GM21526 (cell line): Measurements from ENCODE around the gene PSAP.

ENCODE experiments used
- ATAC-seq: cut with Tn5 transposase; IDR thresholded peaks from one replicate; pipeline ENCODE4 v1.9.1; 2021; ENCODE audit warnings: moderate library complexity; ENCODE audit not compliant: unreplicated experiment, low FRiP score

The PSAP gene

DNA sequence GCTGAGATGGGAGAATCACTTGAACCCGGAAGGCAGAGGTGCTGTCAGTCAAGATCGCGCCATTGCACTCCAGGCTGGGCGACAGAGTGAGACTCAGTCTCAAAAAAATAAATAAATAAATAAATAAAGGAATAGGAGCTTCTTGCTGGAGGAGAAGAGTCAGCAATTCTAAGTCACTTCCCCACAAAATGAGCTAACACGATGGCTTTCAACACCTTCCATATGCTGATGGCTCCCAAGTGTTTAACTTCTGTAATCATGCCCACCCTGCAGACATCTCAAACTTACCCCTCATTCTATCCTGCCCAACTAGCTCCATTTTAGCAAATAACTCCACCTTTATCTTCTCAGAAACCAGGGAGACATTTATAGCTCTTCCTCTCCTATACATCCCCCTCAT lies 21.2 kb downstream of the PSAP start:
- no peak for ATAC-seq

DNA sequence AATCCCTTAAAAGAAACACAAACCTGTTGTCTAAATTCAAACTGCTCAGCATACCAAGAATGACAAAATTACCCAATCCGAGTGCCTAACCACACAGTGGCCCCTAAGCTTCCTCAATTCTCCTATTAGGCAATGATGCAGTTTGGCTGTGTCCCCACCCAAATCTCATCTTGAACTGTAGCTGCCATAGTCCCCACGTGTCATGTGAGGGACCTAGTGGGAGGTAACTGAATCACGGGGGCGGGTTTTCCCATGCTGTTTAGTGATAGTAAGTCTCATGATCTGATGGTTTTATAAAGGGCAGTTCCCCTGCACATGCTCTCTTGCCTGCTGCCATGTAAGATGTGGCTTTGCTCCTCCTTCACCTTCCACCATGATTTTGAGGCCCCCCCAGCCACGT lies 21.9 kb downstream of the PSAP start:
- ATAC-seq, result no peak

DNA sequence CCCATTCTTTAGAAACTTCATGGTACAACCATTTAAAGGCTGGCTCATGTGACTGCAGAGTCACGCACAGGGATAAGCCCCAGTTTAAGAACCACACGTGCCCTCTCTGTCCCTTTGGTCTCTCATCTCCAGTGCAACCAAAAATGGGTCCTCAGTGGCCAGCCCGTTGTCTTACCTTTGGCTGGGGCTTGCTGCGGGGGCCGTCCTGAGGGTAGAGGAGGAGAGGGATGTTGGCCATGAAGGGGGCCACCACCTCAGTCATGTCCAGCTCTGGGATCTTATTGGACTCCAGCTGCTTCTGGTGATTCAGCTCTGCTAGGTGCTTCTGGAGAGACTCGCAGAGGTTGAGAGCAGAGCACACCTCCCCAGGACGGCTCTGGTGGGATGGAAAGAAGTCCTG lies 22.3 kb downstream of the PSAP start:
- no peak for ATAC-seq

DNA sequence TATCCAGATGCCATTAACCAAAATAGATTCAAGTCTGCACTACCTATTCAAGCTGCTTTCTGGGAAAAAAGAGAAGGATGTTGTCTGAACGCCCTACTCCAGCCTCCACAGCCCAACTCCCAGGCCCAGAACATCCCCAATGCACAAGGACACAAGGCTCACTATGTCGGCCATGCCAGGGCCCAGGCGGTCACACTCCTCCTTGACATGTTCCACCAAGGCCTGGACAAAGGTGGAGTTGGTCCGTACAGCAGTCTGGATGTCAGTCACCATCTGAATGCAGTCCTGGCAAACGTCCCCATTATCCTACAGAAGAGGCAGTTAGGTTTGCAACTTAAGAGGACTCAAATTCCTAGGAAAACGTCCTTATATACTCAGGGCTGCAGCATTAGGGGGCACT lies 23.2 kb downstream of the PSAP start:
- ATAC-seq, result no peak

DNA sequence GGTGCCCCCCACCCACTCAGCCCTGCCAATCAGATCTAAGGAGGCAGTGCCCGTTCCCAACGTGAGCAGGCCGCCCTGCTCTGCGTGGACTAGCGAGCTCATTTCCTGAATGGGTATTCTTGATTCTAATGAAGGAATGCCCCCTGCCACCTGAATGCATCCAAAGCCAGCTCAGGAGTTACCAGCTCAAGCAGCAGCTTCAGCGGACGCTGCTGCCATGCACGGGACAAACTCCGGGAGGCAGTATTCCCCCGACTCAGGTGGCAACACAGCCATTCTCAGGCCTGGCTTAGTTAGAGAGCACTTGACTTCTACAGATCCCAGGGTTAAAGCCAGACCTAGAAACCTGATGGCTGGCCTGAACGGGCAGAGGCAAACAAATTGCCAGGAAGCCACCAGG lies 25.8 kb downstream of the PSAP start:
- no peak for ATAC-seq

DNA sequence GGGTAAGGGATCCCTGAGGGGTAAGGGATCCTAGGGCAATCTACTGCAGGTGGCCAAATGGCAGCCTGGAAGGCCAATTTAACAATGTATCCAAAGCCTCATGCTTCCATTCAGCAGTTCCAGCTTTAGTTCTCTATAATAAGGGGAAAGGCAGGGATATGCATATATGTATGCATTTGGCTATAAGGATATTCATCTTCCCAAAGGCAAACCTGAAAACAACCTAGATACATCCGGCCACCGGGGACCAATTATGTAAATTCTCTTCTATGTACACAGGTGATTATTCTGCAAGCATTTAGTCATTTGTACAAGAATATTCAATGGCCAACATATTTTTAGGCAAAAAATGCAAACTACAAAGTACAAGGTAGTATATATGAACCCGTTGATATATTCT lies 26.7 kb downstream of the PSAP start:
- no peak for ATAC-seq

DNA sequence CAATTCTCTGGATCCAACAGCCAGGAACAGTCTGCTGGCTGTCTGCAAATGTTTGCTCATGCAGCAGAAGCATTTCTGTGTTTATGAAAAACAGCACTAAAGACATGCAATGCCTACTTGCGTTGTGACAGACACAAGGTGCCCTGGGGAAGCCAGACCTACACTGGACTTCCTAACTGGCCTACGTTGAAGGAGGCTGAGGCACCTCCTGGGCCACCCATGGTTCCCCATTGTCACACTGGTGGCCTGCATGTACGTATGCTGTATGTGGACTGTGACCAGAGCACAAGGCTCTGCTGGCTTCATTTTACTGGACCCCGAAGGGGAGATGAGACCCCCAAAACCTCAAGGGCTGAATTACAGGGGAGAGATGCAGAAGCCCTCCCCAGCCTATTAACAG lies 27.7 kb downstream of the PSAP start:
- ATAC-seq, result no peak

DNA sequence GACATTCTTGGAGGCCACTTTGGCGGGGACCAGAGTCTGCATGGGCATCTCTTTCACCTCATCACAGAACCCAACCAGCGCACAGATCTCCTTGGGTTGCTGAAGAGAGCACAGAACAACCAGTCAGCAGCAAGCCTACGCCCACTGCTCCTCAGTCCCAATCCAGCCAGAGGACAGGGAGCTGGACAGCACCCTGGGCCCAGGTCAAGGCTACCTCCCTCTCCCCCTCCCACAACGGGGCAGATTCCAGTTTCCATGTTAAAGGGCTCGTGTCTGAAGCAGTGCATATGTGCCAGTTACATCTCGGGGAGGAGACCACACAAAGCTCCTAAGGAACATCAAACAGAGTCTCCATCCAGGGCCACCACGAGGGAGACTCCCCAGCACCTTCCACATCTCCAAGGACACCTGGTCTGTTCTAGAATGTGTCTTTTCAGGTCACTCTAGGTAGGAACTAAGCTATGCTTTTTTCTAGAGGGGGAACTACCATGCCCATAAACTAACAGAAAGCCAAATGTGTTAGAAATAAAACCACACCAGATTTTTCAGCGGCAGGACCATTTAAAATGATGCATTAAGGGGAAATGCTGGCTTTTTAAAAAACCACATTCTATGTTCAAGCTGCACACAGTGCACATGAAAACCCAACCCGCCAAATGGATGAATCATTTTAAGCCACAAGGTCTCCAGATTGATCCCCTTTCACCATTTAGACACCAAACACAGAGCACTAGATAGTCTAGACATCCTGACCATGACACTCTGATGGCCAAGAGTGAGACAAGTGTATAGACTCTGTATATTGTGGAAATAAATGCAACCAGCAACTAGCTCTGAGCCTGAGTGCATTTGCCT lies 28.9 kb downstream of the PSAP start:
- ATAC-seq, result no peak

DNA sequence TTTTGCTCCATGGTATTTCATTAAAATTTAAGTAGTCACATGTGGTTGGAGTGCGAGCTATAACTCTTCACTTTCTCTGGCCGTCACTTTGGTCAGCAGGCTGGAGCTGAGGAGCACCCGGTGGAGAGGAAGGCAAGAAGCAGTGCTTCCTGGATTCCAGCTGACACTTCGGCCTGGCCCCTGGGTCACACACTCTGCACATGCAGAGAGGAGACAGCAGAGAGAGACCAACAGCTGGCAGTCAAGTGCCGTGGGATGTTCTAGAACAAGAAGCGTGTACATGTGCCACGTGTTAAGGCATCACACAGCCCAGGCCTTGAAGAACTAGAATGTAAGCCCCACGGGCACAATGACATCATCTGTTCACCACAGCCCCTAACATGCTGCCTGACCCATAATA lies 30.1 kb downstream of the PSAP start:
- ATAC-seq, result no peak

DNA sequence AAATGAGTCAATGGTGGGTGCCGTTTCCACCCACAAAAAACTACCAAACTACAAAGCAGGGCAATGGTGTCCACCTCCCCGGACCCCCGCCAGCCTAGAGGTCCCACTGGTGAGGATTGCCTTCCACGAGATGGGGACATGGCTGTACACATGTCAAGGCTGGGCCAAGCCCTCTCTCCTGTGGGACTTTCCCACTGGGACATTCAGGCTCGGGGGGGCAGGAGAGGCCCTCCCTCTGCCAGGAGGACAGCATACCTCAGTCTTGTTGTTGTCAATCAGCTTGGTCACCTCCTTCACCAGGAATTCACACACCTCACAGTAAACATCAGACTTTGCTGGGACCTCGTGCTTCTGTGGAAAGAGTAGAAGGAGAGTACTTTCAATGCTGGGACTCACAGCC lies 31.1 kb downstream of the PSAP start:
- no peak for ATAC-seq

DNA sequence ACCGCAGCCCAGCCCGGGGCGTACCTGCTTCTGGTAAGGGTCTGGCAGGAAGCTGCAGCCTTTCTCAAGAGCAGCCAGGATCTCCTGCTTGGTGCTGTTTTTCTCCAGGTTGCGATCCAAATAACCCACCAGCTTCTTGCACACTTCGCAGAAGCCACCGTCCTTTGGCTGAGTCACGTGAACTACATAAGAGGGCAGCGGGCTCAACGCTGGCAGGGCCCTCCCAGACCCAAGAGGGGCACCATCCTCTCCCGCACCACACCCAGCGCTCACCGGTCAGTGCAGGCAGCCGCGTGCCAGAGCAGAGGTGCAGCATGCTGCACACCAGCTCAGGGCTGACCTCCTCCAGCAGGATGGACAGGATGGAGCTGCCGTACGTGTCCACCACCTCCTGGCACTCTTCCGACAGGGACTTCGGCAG lies 31.6 kb downstream of the PSAP start:
- no peak for ATAC-seq

DNA sequence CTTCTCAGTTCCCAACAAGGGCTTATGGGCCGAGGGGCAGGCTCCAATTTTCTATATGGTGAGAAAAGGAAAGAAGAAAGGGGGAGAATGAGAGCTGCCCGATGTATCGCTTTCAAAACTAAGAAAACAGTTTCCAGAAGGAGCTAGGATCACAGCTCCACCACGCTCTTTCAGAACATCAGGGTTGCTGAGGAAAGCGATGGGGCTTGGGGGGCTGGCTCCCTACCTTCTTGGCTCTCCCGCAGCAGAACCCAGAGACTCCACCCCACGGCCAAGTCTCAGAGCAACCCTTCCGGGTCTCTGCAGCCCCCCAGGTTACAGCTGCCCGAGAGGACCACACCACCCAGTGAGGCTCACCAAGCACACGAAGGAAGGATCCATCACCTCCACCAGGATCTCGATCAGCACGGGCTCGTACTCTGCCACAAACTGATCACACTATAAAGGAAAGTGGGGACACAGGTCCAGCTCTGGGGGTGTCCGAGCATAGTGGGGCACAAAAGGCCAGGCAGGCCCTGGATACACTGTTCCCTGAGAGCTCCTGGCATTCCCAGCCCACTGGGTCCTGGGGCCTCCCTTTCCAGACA lies 32.3 kb downstream of the PSAP start:
- no peak for ATAC-seq

DNA sequence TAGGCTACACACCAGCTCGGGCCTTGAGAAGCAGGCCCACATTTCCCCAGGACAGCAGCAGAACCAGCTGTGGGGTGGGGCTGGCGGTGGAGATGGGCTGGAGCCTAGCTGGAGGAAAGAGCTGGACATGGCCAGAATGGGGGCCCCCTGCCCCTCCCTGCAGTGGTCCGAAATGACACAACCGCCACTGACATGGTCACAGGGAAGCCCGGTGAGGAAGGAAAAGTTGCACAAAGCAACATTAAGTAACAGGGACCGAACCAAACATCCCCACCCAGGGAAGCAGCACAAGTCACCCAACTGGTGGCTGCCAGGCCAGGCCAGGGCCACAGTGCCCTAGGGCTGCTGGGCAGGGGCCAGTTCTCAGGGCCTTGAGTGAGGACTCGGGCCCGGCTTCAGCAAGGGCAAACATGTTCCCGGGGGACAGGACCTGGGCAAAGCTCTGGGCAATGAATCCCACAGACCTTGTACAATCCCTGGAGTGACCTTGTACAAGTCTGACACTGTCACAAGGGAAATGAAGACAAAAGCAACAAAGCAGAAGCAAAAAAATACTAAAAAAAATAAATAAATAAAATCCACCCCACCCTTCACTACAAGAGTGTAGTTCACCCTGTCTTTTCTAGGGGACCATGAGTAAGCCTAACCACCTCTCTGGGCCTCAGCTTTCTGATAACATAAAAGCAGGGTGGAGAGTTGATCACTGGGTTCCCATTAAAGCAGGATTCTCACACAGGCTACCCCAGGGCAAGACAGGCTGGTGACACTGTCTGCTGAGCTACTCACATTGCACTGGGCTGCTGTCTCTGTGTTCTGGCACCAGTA lies 33.0 kb downstream of the PSAP start:
- no peak for ATAC-seq

DNA sequence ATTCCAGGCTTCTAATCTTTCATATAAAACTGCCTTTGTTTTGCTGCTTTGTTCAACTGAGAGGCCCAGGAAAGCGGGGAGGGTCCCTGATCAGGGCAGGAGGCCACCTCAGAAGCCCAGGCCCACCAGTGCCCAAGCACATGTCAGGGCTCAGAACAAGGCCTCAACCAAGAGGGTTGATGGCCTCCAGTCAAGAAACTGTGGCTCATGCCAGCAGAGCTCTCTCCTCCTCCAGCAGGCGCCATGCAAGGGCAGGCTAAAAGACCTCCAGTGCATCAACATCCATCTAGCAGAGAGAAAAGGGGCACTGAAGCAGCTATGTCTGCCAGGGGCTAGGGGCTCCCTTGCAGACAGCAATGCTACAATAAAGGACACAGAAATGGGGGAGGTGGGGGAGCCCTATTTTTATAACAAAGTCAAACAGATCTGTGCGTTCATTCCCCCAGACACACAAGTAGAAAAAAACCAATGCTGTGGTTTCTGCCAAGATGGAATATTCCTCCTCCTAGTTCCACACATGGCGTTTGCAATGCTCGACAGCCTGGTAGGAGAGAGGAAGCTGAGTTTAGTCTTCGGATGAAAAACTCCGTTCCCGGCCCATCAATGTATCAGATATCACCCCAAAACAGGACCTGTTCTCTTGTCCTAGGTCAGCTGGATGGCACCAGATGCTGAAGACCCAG lies 34.0 kb downstream of the PSAP start:
- ATAC-seq, result no peak

DNA sequence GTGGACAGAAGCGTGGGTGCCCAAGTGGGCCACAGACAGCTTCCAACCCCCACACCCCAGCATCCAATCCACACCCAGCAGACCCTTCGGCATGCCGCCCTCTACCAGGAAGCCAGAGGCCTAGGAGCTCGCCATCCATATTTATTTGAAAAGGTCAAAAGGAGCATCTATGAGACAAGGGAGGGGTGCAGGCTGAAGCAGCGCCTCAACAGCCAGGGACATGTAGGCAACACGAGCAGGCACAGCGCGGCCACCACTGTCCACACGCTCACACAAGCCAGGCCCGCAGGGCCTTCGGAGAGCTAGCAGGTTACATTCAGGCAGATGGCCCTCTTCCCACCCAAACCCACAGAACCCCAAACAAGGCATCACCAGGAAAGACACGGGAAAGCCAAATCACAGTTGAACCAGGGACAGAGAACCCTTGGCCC lies 34.6 kb downstream of the PSAP start:
- no peak for ATAC-seq

DNA sequence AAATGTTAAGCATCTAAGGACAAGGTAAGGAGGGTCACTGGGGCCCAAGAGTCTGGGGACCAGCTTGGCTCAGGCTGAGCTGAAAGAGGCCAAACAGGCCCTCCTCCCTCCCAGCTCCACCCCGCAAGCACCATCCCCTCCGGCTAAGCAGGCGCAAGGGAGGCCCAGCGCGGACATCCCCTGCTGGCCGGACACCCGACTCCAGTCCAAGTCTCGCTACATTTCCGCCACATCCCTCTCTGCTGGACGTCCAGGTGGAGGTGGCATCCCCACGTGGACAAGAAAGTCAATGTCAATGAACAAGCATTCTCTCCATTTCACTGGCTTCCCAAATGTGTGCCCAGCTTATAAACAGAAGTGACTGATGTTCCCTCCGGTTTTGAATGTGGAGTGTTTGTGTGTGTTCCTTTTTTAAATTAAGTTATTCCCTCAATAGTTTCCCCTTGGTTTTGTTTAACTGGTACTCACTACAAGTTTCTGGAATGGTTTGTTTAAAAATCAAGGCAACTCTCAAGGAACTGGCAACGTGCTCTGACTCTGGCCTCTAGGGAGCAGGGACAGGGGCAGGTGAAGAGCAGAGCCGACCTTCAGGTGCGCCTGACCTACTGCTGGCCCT lies 35.4 kb downstream of the PSAP start:
- no peak for ATAC-seq

DNA sequence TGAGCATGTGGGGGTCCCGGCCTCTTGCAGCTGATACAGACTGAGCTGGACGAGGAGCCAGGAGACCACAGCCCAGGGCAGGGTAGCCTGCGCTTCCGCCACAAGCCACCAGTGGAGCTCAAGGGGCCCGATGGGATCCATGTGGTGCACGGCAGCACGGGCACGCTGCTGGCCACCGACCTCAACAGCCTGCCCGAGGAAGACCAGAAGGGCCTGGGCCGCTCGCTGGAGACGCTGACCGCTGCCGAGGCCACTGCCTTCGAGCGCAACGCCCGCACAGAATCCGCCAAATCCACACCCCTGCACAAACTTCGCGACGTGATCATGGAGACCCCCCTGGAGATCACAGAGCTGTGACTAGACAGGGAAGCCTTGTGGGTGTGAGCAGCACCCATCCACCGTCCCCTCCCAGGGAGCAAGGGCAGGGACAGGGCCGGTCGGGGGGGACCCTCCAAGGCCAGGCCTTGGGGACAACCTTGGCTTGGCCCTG lies 36.1 kb downstream of the PSAP start:
- no peak for ATAC-seq

DNA sequence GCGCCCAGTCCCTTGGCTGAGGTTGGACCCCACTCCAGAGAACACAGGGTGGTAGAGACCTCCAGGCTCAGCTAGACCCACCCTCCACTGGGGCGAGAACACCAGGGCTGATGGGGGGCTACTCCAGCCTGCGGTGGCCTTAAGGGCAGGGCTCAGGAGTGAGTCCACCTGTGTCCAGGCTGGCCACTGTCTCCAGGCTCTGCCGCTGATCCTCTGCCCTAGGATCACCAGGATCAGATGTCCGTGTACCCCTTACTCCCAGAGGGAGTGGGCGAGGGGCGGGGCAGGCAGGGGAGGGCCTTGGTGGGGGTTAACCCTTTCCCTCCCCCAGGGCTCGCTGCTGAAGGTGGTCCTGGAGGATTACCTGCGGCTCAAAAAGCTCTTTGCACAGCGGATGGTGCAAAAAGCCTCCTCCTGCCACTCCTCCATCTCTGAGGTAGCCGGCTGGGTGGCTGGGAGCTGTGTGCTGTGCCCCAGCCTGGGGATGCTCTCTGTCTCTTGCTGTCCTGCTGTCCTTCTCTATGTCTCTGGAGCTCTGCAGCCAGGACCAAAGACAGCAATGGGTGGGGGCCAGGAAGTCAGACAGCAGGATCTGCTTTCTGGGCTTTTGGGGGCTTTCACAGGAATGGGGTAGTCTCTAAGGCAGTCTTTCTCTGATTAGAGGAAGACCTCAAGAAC lies 38.0 kb downstream of the PSAP start:
- ATAC-seq, result no peak

DNA sequence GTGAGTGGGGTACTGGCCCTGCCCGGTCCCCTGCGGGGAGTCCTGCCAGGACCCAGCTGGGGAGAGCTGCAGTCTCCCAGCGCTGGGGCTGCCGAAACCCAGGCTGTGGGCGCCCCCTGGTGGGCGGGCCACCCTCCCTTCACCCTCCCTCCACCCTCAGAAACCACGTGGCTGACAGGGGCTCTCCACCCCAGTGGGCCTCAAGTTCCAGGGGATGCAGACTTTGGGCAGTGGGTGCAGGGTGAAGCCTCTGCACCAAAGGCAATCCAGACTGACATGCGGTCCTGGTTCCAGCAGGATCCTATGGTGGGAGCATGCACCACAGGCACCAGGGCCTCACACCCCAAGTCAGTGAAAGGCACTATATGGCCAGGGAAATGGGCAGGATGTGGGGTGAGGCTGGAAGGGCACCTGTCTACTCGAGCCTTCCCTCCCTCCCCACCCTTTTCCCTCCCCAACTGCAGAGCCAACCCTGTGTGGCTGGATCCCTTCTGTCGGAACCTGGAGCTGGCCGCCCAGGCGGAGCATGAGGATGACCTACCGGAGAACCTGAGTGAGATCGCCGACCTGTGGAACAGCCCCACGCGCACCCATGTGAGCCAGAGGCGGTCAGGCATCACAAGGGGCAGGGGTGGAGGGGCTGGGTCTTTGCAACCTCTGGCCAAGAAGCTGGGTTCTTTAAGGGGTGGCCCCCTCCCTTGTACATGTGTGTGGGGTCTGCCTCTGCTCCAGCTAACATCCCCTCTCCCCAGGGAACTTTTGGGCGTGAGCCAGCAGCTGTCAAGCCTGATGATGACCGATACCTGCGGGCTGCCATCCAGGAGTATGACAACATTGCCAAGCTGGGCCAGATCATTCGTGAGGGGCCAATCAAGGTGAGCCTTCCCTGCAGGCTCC lies 38.8 kb downstream of the PSAP start:
- ATAC-seq, result no peak
